ENCODE data around the gene P2RY11.

The P2RY11 gene

DNA sequence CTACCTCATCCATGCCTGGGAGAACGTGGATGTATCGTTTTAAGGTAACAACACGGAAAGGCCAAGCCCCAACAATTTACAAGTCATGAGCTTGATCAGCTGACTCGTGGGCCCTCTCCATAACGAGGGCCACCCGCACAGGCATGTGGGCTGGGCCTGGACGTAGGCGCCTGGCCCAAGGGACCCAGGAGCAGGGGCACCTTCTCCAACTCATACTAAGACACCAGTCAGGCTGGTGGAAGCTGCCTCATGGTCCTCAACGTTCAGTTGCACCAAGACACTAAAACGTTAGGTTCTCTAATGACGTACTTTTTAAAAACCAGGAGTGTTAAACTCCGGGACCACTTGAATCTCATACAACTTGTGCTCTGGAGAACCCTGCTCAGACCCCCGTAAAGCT lies 30.0 kb downstream of the P2RY11 start:
- ChIA-PET CTCF (no interaction called here), POLR2A (no interaction called here)
- TF ChIP-seq SUZ12 (IDR thresholded peaks at IDR 0.05) (no peak), L3MBTL2 (conservative IDR thresholded peaks at IDR 0.05) (no peak), FOXM1 (IDR thresholded peaks at IDR 0.05; ENCODE audit: borderline replicate concordance) (no peak), CTBP1 (IDR thresholded peaks at IDR 0.05; ENCODE audit: borderline replicate concordance) (no peak), FOXA1 (IDR thresholded peaks at IDR 0.05) (no peak), TARDBP (IDR thresholded peaks at IDR 0.05) (no peak), BHLHE40 (IDR thresholded peaks at IDR 0.05; ENCODE audit: borderline replicate concordance) (no peak), LEF1 (IDR thresholded peaks at IDR 0.05; ENCODE audit: borderline replicate concordance) (no peak), ZNF384 (IDR thresholded peaks at IDR 0.05) (no peak)
- no peak for DNase-seq (ENCODE audit: extremely low spot score)

DNA sequence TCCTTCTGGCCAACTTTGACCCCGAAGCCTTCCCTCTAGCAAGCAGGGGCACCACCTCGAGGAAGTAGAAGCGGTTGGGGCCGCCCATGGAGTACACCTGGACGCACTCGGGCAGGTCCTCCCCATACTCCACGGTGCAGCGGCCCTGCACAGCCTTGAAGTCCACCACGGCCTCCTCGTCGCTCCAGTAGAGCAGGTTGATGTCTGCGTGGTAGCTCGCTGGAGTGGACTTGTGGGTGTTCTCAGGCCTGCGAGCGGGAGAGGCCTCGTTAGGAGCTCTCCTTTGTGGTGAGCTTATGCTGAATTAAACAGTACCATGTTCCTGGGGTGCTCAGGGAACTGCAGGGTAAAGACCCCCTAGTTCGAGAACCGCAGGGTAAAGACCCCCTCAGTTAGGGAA lies 30.5 kb downstream of the P2RY11 start:
- ChIA-PET POLR2A (no interaction called here), CTCF (no interaction called here)
- no peak for DNase-seq (ENCODE audit: extremely low spot score)
- no peak for TF ChIP-seq BHLHE40 (IDR thresholded peaks at IDR 0.05; ENCODE audit: borderline replicate concordance)

DNA sequence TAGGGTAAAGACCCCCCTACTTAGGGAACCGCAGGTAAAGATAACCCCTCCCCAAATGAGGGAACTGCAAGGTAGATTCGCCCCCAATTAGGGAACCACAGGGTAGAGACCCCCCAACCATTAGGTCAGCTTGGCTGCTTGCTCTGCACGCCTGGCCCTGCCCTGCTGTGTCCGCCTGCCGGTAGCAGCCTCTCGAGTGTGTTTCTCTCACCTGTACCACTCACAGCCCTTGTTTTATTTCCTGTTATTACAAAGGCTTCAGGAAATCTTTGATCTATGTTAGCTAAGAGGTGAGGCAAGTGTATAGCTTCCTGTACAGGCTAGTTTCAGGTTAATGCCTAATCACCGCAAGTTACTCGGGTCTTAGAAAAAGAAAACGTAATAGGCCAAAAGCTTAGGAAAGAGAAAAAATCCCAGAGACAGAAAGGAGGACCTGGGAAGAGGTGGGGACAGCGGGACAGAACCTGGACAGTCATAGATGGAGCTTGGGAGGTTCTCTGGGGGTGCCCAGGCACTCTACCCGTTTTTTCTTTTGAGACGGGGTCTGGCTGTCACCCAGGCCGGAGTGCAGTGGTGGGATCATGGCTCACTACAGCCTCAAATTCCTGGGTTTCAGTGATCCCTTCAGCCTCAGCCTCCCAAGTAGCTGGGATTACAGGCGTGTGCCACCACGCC lies 31.3 kb downstream of the P2RY11 start:
- POLR2A ChIA-PET: interaction anchor here (1.0 kb wide), 1 partner anchor 52 kb away, joined by 4 read pairs; the partner anchor contains the start of gene DNMT1
- DNase-seq (ENCODE audit: extremely low spot score): no peak
- CTCF ChIA-PET: interaction anchor here (0.8 kb wide), 1 partner anchor 31 kb away, joined by 6 read pairs; the partner anchor contains the start of gene P2RY11
- TF ChIP-seq FOXK2 (IDR thresholded peaks at IDR 0.05) (no peak), L3MBTL2 (conservative IDR thresholded peaks at IDR 0.05) (no peak), LEF1 (IDR thresholded peaks at IDR 0.05; ENCODE audit: borderline replicate concordance) (no peak), FOXA1 (IDR thresholded peaks at IDR 0.05) (no peak), HDGF (IDR thresholded peaks at IDR 0.05; ENCODE audit: borderline replicate concordance) (no peak), TARDBP (IDR thresholded peaks at IDR 0.05) (no peak), FOXM1 (IDR thresholded peaks at IDR 0.05; ENCODE audit: borderline replicate concordance) (no peak), NFRKB (IDR thresholded peaks at IDR 0.05) (no peak), ARNT (IDR thresholded peaks at IDR 0.05) (no peak), CTBP1 (IDR thresholded peaks at IDR 0.05; ENCODE audit: borderline replicate concordance) (no peak), ELF4 (IDR thresholded peaks at IDR 0.05) (no peak), SUZ12 (IDR thresholded peaks at IDR 0.05) (no peak), ZNF384 (IDR thresholded peaks at IDR 0.05) (no peak), SP1 (IDR thresholded peaks at IDR 0.05) (no peak), BHLHE40 (IDR thresholded peaks at IDR 0.05; ENCODE audit: borderline replicate concordance) (no peak)
- TF ChIP-seq, protein P1, sequence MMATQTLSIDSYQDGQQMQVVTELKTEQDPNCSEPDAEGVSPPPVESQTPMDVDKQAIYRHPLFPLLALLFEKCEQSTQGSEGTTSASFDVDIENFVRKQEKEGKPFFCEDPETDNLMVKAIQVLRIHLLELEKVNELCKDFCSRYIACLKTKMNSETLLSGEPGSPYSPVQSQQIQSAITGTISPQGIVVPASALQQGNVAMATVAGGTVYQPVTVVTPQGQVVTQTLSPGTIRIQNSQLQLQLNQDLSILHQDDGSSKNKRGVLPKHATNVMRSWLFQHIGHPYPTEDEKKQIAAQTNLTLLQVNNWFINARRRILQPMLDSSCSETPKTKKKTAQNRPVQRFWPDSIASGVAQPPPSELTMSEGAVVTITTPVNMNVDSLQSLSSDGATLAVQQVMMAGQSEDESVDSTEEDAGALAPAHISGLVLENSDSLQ (IDR thresholded peaks at IDR 0.05): no peak

DNA sequence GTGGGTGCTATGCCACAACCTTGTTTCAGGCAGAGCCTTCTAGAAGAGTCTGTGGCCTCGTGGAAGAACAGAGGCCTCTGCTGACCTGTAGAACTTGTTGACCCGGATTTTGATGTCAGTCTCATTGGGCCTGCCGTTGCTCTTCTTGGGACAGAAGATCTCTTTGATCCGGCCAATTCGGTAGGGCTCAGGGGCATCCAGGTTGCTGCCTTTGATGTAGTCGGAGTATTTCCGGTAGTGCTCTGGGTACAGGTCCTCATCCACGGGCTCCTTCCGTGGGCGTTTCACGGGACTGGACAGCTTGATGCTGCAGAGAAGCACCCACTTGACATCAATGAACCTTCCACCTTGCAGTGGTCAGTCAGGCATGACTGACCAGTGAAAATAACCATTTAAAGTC lies 32.2 kb downstream of the P2RY11 start:
- no peak for DNase-seq (ENCODE audit: extremely low spot score)
- ChIA-PET POLR2A (no interaction called here), CTCF (no interaction called here)
- TF ChIP-seq ARNT (IDR thresholded peaks at IDR 0.05): no peak
- TF ChIP-seq TARDBP (IDR thresholded peaks at IDR 0.05): no peak
- TF ChIP-seq SP1 (IDR thresholded peaks at IDR 0.05): no peak
- TF ChIP-seq ELF4 (IDR thresholded peaks at IDR 0.05): no peak
- TF ChIP-seq BHLHE40 (IDR thresholded peaks at IDR 0.05; ENCODE audit: borderline replicate concordance): no peak
- no peak for TF ChIP-seq NFRKB (IDR thresholded peaks at IDR 0.05)
- TF ChIP-seq LEF1 (IDR thresholded peaks at IDR 0.05; ENCODE audit: borderline replicate concordance): no peak

DNA sequence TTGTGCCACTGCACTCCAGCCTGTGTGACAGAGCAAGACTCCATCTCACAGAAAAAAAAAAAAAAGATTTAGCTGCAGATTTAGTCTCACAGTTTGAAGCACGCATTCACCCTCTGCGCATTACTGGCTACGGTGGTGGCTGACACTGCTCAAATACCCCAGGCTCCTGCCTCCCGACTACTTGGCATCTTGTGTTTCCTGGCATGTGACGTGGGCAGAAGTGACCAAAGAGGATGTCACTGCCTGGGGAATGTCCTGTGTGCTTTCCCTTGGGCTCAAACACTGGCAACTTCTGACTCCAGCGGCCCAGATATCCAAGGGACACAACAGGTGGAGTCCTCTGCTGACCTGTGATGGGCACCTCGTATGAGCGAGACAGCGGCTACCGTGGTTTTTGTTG lies 32.9 kb downstream of the P2RY11 start:
- CTCF ChIA-PET: no interaction called here
- no peak for DNase-seq (ENCODE audit: extremely low spot score)
- TF ChIP-seq FOXM1 (IDR thresholded peaks at IDR 0.05; ENCODE audit: borderline replicate concordance) (no peak), ARNT (IDR thresholded peaks at IDR 0.05) (no peak), NFRKB (IDR thresholded peaks at IDR 0.05) (no peak), ELF4 (IDR thresholded peaks at IDR 0.05) (no peak), FOXA1 (IDR thresholded peaks at IDR 0.05) (no peak), TARDBP (IDR thresholded peaks at IDR 0.05) (no peak), LEF1 (IDR thresholded peaks at IDR 0.05; ENCODE audit: borderline replicate concordance) (no peak), ZNF384 (IDR thresholded peaks at IDR 0.05) (no peak), FOXK2 (IDR thresholded peaks at IDR 0.05) (no peak), HDGF (IDR thresholded peaks at IDR 0.05; ENCODE audit: borderline replicate concordance) (no peak)
- TF ChIP-seq, protein P1 (IDR thresholded peaks at IDR 0.05): no peak
- POLR2A ChIA-PET: no interaction called here

DNA sequence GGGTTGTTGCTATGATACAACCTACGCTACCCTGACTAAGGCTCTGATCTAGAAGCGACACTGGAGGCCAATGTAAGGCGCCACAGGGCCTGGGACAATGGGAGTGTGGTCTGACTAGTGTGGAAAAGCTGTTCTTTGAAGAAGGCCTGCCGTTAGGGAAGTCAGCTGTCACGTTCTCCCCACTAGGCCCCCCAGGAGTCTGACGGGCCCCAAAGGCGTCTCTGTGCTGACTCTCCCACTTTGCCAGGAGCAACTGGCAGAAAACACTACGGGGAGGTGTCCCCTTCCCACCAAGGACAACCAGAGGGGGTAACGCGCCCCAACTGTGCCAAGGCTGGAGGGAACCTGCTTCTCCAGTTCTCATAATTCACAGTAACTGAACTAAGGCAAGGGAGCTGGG lies 33.5 kb downstream of the P2RY11 start:
- TF ChIP-seq CTBP1 (IDR thresholded peaks at IDR 0.05; ENCODE audit: borderline replicate concordance) (no peak), FOXM1 (IDR thresholded peaks at IDR 0.05; ENCODE audit: borderline replicate concordance) (no peak), NFRKB (IDR thresholded peaks at IDR 0.05) (no peak), ARNT (IDR thresholded peaks at IDR 0.05) (no peak), L3MBTL2 (conservative IDR thresholded peaks at IDR 0.05) (no peak), TARDBP (IDR thresholded peaks at IDR 0.05) (no peak), SUZ12 (IDR thresholded peaks at IDR 0.05) (no peak), FOXK2 (IDR thresholded peaks at IDR 0.05) (no peak), ZNF384 (IDR thresholded peaks at IDR 0.05) (no peak)
- TF ChIP-seq, protein P1 (IDR thresholded peaks at IDR 0.05): no peak
- POLR2A ChIA-PET: no interaction called here
- no peak for DNase-seq (ENCODE audit: extremely low spot score)
- CTCF ChIA-PET: interaction anchor here (1.1 kb wide), 1 partner anchor 14 kb away, joined by 6 read pairs; no protein-coding TSS in a partner anchor

All from HEK293T (cell line).